Activated naive CD4-positive, alpha-beta T cell treated with anti-CD3 and anti-CD28 coated beads for 36 hours (primary cell): ENCODE data around the gene RARG. TPM values are rescaled to one million over a fixed set of nuclear protein-coding genes. Genes with fewer than 3 reads are reported as not detected.

Source experiments
- CTCF ChIA-PET: fragments of 350-600 bp; sonication (Branson Sonifier 250); formaldehyde crosslinking; loops from one replicate; lab custom pipeline; 2021; ENCODE audit warnings: antibody characterized with exemption; lab: Charles Lee
- DNase-seq: peaks from one replicate; pipeline ENCODE4 v3.0.0-alpha.2; 2020
- H3K27ac Mint-ChIP-seq: one replicate; pipeline ENCODE4 v1.8.0; 2021; ENCODE audit warnings: mild to moderate bottlenecking, mixed read lengths
- H3K27me3 Mint-ChIP-seq: one replicate; pipeline ENCODE4 v1.8.0; 2021; ENCODE audit warnings: low read depth, mixed read lengths
- H3K36me3 Mint-ChIP-seq: one replicate; pipeline ENCODE4 v1.8.0; 2021; ENCODE audit warnings: low read depth, mixed read lengths
- H3K4me1 Mint-ChIP-seq: one replicate; pipeline ENCODE4 v1.8.0; 2021; ENCODE audit warnings: low read depth, mixed read lengths
- H3K4me3 Mint-ChIP-seq: one replicate; pipeline ENCODE4 v1.8.0; 2021; ENCODE audit warnings: mild to moderate bottlenecking, moderate library complexity, mixed read lengths
- H3K9me3 Mint-ChIP-seq: one replicate; pipeline ENCODE4 v1.8.0; 2021; ENCODE audit warnings: mixed read lengths
- intact Hi-C: fragments of 100-400 bp; cut with micrococcal nuclease; formaldehyde crosslinking; loops from one replicate; pipeline ENCODE4 v1.15.1; 2023
- total RNA-seq, 2 experiments: library from RNA; stranded (reverse); gene quantifications; one replicate each; pipeline ENCODE4 v1.2.3, GENCODE V29; 2021

Gene RARG
- 1 to 10 TPM; 4.0 to 4.6 TPM for total RNA-seq

DNA sequence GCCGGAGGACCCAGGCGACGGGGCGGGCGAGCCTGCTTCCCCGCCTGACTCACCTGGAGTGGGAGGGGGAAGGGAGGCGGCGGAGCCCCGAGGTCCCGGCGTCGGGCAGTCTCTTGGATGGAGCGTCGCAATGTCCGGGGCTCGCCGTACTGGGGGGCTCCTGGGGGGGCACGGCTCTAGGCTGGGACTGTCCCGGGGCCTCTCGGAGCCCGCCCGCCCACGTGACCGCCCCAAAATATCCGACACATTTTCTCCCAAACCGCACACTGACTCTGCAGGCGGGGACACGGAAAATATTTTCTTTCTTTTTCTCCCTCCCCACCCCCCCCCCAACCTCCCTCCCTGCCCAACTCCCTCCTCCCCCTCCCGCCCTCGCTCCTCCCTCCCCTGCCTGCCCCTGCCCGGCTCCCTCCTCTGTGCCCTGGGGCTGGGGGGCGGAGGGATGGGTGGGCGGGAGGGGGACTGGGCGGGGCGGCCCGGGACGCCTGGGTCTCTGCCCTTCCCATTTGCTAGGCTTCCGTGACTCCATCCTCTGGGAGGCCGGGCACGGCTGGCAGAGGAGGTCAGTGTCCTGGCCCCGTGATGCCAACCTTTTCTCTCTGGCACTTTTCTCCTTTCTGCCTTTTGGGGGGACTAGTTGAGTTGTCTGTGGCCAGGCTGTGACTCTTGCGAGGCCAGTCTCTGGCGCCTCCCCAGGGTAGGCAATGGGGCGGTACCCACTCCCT lies at the start of gene RARG:
Gene RARG, minus strand, starts transcription at position 289 of the 725 bp plus-strand sequence. CDS start 4,664 bp downstream, outside the sequence.
- no peaks in the 10 kb centered on the region for H3K9me3 Mint-ChIP-seq
- peak within 1 kb of the TSS; percentile 82 for H3K4me3 Mint-ChIP-seq
- H3K4me1 Mint-ChIP-seq = peaks cover 59% of the 10 kb centered on the region
- CTCF ChIA-PET = interaction anchor here (0.6 to 2.5 kb wide), 2 partner anchors 14 to 18 kb away, joined by 3 to 12 read pairs; no protein-coding TSS in a partner anchor
- DNase-seq = peak; percentile 70
- peak within 1 kb of the TSS; percentile 27 for H3K27ac Mint-ChIP-seq
- H3K27me3 Mint-ChIP-seq = no peaks in the 10 kb centered on the region
- no peaks in the 10 kb centered on the region for H3K36me3 Mint-ChIP-seq
- intact Hi-C loops = loop anchor here (1.0 kb wide), 1 partner anchor 9 kb away; no protein-coding TSS in a partner anchor

DNA sequence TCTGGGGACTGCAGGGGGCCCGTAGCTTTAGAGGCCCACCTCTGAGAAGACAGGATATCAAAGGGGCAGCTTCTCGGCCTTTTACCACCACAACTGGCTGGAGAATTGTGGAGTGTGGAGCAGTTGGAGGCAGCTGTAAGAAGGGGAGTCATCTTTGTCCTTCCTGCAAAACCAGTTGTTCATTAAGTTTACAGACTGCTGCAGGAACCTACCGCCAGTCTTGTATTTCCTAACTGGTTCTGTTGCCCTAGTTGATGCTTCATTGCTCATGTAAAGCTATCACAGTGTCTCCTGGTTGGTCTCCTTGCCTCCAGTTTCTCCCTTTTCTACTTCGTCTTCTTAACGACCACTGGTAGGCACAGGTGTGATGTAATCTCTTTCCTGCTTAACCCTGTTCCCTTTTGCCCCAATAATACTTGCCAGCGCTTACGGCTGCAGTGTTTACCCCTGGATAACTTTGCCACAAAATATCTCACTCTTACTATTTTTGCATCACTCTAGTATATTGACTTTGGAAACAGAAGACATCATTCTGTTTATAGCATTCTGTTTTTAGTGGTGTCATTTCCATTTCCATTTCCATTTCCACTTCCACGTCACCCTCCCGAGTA lies 48.0 kb upstream of the RARG start:
- H3K27ac Mint-ChIP-seq = no peak overlapping the region
- H3K9me3 Mint-ChIP-seq = no peaks in the 10 kb centered on the region
- no peaks in the 10 kb centered on the region for H3K27me3 Mint-ChIP-seq
- intact Hi-C loops = no loop called here
- H3K4me1 Mint-ChIP-seq = no peaks in the 10 kb centered on the region
- no peak overlapping the region for H3K4me3 Mint-ChIP-seq
- H3K36me3 Mint-ChIP-seq = peaks cover 63% of the 10 kb centered on the region
- CTCF ChIA-PET = interaction anchor here (2.1 kb wide), 1 partner anchor 10 kb away, joined by 7 read pairs; no protein-coding TSS in a partner anchor
- no peak for DNase-seq

DNA sequence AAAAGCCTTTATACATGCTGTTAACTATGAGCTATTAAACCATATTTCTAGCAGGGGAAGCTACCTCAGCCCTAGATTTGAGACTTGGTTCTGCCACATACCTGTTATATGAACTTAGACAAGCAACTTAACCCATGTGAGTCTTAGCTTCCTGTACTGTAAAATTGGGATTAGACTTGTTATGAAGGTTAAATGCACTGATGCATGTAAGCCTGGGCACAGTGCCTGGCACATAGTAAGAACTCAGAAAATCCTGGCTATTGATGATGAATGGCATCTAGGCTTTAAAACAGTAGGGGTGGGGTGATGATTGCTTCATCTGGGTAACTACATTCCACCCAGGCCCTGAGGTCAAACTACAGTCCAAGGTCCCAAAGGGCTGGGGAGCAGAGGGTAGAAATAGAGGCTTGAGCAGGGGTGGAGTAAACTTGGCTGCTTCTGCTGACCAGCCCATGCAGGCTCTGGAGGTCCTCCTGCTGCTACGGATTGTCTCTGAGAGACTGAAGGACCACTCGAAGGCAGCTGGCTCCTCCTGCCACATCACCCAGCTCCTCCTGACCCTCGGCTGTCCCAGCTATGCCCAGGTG lies 47.4 kb upstream of the RARG start:
- Mint-ChIP-seq H3K9me3 (no peaks in the 10 kb centered on the region), H3K27ac (no peak overlapping the region), H3K36me3 (peaks cover 66% of the 10 kb centered on the region), H3K4me1 (no peaks in the 10 kb centered on the region), H3K27me3 (no peaks in the 10 kb centered on the region), H3K4me3 (no peak overlapping the region)
- no peak for DNase-seq
- intact Hi-C loops = no loop called here
- CTCF ChIA-PET = interaction anchor here (0.9 to 2.2 kb wide), 3 partner anchors 10 to 68 kb away, joined by 3 to 10 read pairs (median 7); no protein-coding TSS in a partner anchor

DNA sequence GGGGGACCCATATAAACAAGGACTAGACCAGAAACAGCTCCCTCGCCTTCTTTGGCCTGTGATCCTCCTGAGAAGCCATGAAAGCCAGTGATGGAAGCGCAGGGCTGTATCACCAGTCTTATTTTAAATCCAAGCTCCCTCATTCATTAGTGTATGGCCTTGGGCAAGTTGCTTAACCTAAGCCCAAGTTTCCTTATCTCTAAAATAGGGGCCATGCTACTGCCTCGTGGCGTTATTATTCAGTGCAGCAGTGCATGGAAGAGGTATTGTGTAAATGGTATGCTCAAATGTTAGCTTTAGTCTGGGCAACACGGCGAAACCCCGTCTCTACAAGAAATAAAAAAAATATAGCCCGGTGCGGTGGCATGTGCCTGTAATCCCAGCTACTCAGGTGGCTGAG lies 46.0 kb upstream of the RARG start:
- CTCF ChIA-PET = interaction anchor here (0.8 to 2.2 kb wide), 6 partner anchors 9 to 80 kb away, joined by 3 to 10 read pairs (median 3); partner anchors contain the start of genes ESPL1 and PFDN5
- Mint-ChIP-seq H3K27me3 (no peaks in the 10 kb centered on the region), H3K4me3 (no peak overlapping the region), H3K27ac (no peak overlapping the region), H3K36me3 (peaks cover 61% of the 10 kb centered on the region), H3K4me1 (no peaks in the 10 kb centered on the region), H3K9me3 (no peaks in the 10 kb centered on the region)
- intact Hi-C loops = no loop called here
- DNase-seq = no peak

DNA sequence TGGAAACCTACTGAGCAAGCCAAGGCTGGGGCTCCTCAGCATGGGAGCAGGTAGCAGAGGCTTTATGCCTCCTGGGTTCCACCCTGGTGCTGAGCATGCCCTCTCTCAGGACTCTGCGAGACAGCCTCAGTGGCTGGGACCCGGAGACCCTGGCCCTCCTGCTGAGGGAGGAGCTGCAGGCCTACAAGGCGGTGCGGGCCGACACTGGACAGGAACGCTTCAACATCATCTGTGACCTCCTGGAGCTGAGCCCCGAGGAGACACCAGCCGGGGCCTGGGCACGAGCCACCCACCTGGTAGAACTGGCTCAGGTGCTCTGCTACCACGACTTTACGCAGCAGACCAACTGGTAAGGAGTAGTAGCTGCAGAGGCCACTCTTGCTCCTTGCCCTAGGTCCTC lies 44.5 kb upstream of the RARG start:
- peaks cover 58% of the 10 kb centered on the region for H3K36me3 Mint-ChIP-seq
- H3K27ac Mint-ChIP-seq = no peak overlapping the region
- H3K4me3 Mint-ChIP-seq = no peak overlapping the region
- intact Hi-C loops = no loop called here
- CTCF ChIA-PET = interaction anchor here (1.0 to 1.8 kb wide), 3 partner anchors 9 to 78 kb away, joined by 3 to 10 read pairs (median 3); partner anchors contain the start of gene ESPL1
- no peaks in the 10 kb centered on the region for H3K9me3 Mint-ChIP-seq
- H3K27me3 Mint-ChIP-seq = no peaks in the 10 kb centered on the region
- no peaks in the 10 kb centered on the region for H3K4me1 Mint-ChIP-seq
- DNase-seq = no peak

DNA sequence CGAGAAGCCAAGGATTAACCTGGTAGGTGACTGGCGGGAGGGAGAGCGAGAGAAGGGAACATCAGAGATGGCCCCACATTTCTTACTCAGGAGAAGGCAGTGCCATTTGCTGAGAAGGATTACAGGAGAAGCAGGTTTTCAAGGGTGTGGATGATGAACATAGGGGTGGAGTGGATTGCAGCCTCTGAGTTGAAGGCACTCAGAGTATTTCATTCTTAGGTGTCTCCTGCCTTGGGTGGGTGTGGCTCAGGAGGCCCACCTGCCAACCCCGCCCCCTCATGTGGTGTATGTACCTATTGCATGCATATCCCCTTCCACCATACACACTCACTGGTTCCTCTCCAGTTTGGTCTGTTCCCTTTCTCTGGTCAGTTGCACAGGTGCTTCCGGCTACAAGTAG lies 42.4 kb upstream of the RARG start:
- peaks cover 11% of the 10 kb centered on the region for H3K4me1 Mint-ChIP-seq
- no peaks in the 10 kb centered on the region for H3K9me3 Mint-ChIP-seq
- no peak for DNase-seq
- intact Hi-C loops = no loop called here
- CTCF ChIA-PET = no interaction called here
- no peak overlapping the region for H3K4me3 Mint-ChIP-seq
- no peak overlapping the region for H3K27ac Mint-ChIP-seq
- H3K27me3 Mint-ChIP-seq = no peaks in the 10 kb centered on the region
- peaks cover 62% of the 10 kb centered on the region for H3K36me3 Mint-ChIP-seq

DNA sequence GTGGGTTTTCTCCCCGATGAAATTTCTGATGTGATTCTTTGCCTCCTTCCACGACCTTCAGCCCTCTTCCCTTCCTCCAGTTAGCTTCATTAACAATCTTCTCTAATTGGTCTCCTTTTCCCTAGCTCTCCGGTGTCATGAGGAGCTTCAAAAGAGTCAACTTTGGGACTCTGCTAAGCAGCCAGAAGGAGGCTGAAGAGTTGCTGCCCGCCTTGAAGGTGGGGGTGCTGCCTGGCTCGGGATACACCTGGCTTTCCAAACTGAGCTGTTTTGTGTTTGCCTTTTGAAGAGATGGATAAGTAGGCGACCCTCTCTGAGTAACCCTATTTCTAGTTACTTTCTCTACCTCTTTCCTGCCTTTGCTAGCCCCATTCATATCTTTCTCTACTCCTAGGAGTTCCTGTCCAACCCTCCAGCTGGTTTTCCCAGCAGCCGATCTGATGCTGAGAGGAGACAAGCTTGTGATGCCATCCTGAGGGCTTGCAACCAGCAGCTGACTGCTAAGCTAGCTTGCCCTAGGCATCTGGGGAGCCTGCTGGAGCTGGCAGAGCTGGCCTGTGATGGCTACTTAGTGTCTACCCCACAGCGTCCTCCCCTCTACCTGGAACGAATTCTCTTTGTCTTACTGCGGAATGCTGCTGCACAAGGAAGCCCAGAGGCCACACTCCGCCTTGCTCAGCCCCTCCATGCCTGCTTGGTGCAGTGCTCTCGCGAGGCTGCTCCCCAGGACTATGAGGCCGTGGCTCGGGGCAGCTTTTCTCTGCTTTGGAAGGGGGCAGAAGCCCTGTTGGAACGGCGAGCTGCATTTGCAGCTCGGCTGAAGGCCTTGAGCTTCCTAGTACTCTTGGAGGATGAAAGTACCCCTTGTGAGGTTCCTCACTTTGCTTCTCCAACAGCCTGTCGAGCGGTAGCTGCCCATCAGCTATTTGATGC lies 36.9 kb upstream of the RARG start:
- Mint-ChIP-seq H3K4me1 (peaks cover 22% of the 10 kb centered on the region), H3K4me3 (peak overlapping the region; percentile 99), H3K27me3 (no peaks in the 10 kb centered on the region), H3K36me3 (peaks cover 41% of the 10 kb centered on the region), H3K27ac (peak overlapping the region; percentile 99), H3K9me3 (no peaks in the 10 kb centered on the region)
- peak; percentile 18 for DNase-seq
- CTCF ChIA-PET = interaction anchor here (0.6 to 9.9 kb wide), 18 partner anchors 8 to 112 kb away, joined by 3 to 141 read pairs (median 6); partner anchors contain the start of genes AAAS and MYG1
- intact Hi-C loops = loop anchor here (1.0 to 2.0 kb wide), 10 partner anchors 17 to 232 kb away; partner anchors contain the start of genes AAAS, MYG1, PCBP2 and PFDN5

DNA sequence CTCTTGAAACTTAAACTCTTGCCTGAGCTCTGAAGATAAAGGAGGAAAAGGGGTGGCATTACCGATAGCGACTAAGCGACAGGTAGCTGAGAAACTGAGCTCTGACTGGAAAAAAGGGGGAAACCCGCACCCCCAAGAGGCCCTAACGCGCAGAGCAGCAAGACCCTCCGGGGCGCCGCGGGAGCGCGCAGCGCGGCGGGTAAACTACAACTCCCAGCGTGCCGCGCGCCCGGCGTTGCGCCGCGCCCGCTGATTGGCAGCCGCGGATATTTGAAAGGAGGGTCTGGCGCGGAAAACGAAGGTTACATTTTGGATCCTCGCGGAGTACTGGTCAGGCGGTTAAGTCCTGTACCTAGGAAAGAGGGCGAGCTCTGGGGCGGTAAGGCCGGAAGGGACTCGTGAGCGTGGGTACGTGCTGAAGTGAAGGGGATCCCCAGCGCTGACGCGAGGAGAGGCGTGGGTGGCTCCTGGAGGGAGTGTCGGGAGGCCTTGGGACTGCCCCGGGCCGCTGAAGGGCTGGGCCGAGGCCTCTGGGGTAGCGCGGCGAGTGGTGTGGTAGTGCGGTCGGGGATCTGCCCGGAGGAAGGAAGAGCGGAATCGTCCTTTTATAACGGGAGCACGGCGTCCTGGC lies 36.1 kb upstream of the RARG start, which contains the start of gene ESPL1:
Gene ESPL1, plus strand, starts transcription at position 301 of the 631 bp plus-strand sequence. CDS start 468 bp downstream, outside the sequence.
- H3K27ac Mint-ChIP-seq = peak within 1 kb of the TSS; percentile 99
- H3K4me3 Mint-ChIP-seq = peak within 1 kb of the TSS; percentile 99
- no peaks in the 10 kb centered on the region for H3K9me3 Mint-ChIP-seq
- H3K27me3 Mint-ChIP-seq = no peaks in the 10 kb centered on the region
- peak; percentile 95 for DNase-seq
- peaks cover 39% of the 10 kb centered on the region for H3K36me3 Mint-ChIP-seq
- intact Hi-C loops = loop anchor here (1.0 to 2.0 kb wide), 10 partner anchors 16 to 233 kb away; partner anchors contain the start of genes AAAS, MYG1, PCBP2 and PFDN5
- H3K4me1 Mint-ChIP-seq = peaks cover 22% of the 10 kb centered on the region
- CTCF ChIA-PET = interaction anchor here (0.6 to 9.9 kb wide), 25 partner anchors 9 to 202 kb away, joined by 3 to 141 read pairs (median 6); partner anchors contain the start of genes AAAS, ITGB7 and PFDN5

DNA sequence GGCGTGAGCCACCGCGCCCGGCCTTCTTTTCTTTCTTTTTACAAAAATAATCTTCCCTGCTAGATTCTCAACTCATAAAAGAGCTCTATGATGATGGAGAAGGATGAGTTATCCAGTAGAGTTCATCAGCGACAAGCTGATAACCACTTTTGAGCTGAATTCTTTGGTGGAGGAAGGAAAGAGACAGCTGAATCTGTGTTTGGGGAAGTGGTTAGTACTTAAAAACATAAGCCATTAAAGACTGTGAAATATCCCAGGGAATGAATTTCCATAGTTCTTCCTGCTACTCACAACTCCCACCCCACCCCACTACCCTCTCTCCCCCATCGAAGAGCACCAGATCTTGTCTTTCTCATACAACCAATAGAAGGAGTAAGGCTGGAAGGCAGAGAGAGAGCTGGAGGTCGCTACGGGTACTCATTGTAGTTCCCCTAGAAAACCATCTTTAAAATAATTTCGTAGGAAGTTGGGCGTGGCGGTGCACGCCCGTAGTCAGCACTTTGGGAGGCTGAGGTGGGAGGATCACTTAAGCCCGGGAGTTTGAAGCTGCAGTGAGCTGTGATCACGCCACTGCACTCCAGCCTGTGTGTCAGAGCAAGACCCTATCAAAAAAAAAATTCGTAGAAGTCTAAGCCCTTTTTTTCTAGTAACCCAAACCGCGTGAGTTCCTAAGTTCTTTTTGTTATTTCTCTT lies 35.4 kb upstream of the RARG start:
- intact Hi-C loops = no loop called here
- H3K4me1 Mint-ChIP-seq = peaks cover 22% of the 10 kb centered on the region
- peak overlapping the region; percentile 99 for H3K4me3 Mint-ChIP-seq

DNA sequence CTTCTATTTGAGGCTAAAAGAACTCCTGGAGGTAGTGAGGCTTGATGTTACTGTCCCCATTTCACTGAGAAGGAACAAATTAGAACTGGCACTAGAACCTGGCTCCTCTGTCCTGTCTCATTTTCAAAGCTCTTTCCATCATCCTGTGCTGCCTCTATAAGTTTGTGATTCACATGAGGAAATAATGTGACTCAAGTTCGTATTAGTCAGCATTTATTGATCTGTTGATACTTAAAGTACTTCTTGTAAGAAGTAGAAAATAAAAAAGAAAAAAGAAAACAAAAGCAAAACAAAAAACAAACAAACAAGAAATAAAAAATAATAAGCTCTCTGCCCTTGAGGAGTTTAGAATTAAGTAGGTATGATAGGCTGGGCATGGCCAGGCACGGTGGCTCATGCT lies 33.8 kb upstream of the RARG start:
- DNase-seq = no peak
- Mint-ChIP-seq H3K27me3 (no peaks in the 10 kb centered on the region), H3K4me1 (peaks cover 22% of the 10 kb centered on the region), H3K4me3 (no peak overlapping the region), H3K36me3 (peaks cover 24% of the 10 kb centered on the region), H3K9me3 (no peaks in the 10 kb centered on the region), H3K27ac (no peak overlapping the region)
- intact Hi-C loops = no loop called here
- CTCF ChIA-PET = interaction anchor here (1.3 to 9.9 kb wide), 7 partner anchors 9 to 67 kb away, joined by 4 to 141 read pairs (median 13); partner anchors contain the start of genes AAAS and PFDN5

More for the DNA sequence above, 35.4 kb upstream of the RARG start:
- Mint-ChIP-seq H3K27me3 (no peaks in the 10 kb centered on the region), H3K9me3 (no peaks in the 10 kb centered on the region), H3K27ac (peak overlapping the region; percentile 99), H3K36me3 (peaks cover 36% of the 10 kb centered on the region)
- CTCF ChIA-PET = interaction anchor here (0.5 to 9.9 kb wide), 24 partner anchors 8 to 202 kb away, joined by 3 to 141 read pairs (median 6); partner anchors contain the start of genes AAAS, CSAD, ITGB7 and PFDN5
- DNase-seq = peak; percentile 61
